Measurements from ENCODE around the gene ZNF532.
"Not testable (repeated sequence)": the region's sequence is repeated elsewhere in the genome, so short reads cannot be mapped to it uniquely, and the experiment has no call there.

The ZNF532 gene

GRCh38 chr18:58848685-58849084 lies 16.0 kb upstream of the ZNF532 start:
- DNase-seq: no peak

- DNase-seq: no peak
These were observed 13.7 kb upstream of the ZNF532 start for GRCh38 chr18:58850786-58851469.

GRCh38 chr18:58851856-58852255 lies 12.8 kb upstream of the ZNF532 start:
- DNase-seq: no peak

GRCh38 chr18:58852629-58853028 lies 12.0 kb upstream of the ZNF532 start:
- no peak for DNase-seq

DNA sequence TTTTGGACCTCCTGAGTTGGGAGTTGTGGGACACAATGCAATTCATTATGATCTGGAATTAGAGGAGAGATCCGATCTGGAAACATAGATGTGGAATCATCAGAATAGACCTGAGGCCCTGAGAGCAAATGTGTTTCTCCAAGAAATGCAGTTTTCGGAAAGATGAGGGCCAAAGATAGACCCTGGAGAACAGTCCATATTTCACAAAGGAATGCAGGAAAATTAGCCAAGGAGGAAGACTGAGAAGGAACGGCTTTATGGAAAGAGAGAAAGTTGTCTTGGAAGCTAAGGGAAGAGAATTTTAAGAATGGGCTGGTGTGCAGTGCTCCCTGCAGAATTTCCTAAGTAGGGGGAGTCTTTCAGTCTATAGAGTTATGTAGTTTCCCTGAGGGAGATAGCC lies 11.1 kb upstream of the ZNF532 start:
- no peak for DNase-seq

DNA sequence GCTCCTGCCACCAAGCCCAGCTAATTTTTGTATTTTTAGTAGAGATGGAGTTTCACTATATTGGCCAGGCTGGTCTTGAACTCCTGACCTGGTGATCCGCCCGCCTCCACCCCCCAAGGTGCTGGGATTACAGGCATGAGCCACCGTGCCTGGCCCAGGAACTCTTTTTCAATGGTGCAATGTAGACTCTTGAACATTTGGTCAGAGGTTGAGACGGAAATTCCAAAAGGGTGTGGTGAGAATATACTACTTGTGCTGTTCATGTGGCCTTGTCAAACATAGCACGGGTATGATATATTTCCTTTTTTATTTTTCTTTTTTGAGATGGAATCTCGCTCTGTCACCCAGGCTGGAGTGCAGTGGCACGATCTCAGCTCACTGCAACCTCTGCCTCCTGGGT lies 9.2 kb upstream of the ZNF532 start:
- not testable (repeated sequence) for DNase-seq

DNA sequence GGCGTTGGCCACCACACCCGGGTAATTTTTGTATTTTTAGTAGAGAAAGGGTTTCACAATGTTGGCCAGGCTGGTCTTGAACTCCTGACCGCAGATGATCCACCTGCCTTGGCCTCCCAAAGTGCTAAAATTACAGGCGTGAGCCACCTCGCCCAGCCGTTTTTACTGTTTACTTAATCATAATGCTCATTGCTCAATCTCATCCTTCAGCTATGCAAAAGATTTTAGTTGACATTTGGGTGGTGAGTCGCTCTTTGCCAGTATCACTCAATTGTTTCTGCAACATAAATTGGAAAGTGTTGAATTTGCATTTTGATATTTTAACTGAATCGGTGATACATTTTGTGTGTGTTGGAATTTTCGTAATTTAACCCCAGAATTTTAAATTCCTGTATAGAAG lies 7.8 kb upstream of the ZNF532 start:
- no peak for DNase-seq

DNA sequence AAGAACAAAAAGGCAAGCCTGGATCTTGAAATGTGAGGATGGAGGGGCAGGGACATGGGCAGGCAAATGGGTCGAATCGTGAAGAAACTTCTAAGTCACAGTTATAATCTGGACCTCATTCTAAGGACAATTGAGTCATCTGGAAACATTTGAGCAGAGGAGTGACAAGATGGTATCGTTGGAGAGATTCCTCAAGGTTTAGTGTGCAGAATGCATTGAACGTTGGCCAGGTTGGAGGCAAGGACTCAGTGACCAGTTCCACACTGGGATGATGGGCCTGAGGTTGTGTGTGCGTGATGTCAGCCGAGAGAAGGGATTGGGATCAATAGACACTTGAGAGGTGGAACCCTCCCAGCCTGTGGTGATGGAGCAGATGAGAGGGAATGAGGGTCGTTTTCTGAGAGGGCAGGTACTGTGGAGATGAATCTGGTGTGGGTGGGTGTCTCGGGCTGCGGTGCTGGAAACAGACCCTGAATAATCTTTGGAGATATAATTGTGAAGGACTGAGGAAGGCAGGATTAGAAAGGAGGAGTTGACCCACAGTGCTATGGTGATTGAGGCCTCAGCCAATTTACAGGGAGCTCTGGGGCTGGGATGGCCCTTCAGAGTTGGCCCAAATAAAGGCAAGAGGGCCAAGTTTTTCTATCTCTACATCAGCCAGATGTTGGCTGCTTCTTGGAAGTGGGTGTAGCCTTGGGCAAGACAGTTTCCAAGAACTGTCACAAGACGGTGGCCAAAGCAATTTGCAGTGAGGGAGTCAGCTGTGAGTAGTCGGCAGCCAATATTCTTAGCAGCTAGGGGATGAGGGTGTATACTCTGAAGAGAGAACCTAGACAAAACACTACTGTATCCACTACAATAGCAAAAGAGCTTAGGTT lies 5.8 kb upstream of the ZNF532 start:
- no peak for DNase-seq

DNA sequence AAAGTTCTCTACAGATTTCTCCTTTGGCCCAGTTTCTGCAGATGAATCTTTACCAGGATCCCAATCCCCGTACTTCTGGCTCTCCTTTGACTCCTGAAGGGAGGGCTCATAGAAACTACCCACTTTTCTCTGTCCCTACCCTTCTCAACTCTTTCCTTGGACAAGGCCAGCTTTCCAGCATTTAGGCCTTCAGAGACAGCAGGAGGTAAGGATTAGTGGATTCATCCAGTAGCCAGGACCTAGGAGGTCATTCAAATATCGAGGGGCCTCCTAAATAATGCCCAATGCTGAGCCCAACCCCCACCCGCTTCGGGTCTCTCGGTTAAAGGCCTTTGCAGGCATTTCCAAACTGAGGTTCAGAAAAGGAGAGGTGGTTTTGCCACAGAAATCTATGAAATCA lies 4.8 kb upstream of the ZNF532 start:
- DNase-seq: no peak

DNA sequence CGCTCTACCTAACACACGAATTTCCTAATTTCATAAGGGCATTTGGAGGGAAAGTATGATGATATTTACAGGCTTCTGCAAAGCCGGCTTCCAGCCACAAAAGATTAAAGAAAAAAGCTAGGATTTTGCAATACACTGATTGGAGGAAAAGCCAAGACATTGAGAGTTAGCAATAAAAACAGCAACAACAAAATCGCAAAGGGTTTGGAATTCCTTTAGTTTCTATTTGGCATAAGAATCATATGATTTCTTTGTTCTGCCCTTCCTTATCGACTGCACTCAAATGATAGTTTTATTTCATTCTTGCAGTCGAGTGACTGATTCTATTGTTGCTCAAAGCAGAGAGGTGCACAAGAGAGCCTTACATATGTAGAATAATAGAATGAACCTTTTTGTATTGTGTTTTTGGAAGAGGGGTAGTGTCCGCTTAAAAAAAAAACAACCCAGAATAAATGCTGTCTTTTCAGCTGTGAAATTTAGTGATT lies 3.9 kb upstream of the ZNF532 start:
- DNase-seq: no peak

DNA sequence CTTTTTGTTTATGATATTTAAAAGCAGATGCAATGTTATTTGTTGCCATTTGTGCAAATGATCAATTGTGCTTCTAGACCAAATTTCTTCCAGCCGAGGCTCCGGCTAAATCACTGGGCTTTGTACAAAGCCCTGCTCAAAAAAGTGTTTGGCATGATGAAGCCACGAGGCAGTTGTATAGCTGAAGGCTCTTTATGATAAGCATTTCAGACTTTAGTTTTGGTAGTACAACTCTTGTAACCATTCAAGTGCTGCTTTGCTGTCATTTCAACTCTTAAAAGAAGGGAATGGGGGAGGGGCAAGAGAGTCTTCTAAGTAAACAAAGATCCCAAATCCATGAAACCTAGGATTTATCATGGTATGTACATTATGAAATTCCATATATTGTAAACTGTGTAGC lies 3.3 kb upstream of the ZNF532 start:
- no peak for DNase-seq

GRCh38 chr18:58861861-58862301 lies 2.8 kb upstream of the ZNF532 start:
- no peak for DNase-seq

GRCh38 chr18:58862356-58862755 lies 2.3 kb upstream of the ZNF532 start:
- DNase-seq: no peak

DNA sequence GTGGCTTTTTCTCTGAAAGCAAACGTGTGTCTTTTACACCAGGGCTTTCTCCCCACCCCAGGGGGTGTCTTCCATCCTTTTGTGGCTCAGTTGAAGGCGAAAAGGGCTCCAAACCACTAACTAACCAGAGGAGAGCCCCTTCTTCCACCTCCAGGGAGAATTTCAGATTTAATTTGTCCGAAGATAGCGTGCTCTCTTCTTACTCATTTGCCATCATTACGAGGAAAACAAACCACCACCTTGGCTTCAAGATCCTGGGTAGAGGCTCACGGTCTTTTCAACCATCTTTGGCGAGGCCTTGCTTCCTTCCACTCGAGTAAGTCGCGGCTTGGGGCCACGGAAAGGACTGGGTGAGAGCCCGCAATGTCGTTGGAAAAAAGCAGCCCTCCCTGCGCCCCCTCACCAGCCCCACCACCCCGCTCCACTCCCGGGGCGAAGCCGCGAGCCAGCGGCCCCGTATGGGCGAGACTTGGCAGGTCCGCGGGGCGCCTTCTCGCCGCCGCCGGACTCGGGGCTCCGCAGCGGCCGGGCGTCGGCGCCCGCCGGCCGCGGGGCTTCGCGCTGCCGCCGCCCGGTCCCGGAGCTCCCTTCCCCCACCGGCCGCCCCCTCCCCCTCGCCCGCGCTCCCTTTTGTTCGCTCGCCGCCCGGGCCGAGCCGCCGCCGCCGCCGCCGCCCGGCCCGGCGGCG lies 1.7 kb upstream of the ZNF532 start:
- DNase-seq: peak; percentile 95

- no peak for DNase-seq
These were observed 1.0 kb upstream of the ZNF532 start for GRCh38 chr18:58863539-58864145.

GRCh38 chr18:58865033-58865590 lies 435 bp downstream of the ZNF532 start:
- no peak for DNase-seq

- no peak for DNase-seq
These were observed 1.0 kb downstream of the ZNF532 start for GRCh38 chr18:58865701-58866065.

DNA sequence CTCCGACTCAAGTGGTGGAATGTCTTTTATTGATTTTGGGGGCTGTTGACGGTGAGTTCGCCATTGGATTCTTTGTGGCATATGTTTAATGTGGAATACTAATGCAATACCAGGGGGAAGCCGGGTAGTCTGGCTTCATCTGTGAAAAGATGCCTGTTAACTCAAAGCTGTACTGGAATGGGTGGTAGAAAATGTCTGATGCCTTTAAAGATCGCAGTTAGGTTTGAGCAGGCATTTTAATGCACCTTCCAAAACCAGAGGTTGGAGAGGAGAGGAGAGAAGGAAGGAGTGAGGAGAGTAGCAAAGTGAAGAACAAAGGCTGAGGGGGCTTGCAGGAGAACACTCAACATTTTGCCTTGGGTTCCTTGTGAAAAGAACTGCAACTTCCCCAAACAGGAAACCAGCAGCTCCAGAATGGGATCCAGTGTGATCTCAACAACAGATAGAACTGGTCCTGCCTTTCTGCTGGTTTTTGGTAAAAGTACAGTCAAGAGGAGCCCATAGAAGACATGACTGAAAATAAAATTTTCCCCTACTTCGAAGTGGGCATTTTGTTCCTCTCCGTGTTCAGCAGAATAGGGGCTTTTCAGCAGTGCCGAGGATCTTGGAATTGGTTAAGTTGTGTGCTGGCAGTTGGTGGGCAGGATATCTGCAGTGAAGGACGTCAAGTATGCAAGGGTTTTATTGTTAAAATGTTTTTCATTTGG lies 1.5 kb downstream of the ZNF532 start:
- DNase-seq: no peak

DNA sequence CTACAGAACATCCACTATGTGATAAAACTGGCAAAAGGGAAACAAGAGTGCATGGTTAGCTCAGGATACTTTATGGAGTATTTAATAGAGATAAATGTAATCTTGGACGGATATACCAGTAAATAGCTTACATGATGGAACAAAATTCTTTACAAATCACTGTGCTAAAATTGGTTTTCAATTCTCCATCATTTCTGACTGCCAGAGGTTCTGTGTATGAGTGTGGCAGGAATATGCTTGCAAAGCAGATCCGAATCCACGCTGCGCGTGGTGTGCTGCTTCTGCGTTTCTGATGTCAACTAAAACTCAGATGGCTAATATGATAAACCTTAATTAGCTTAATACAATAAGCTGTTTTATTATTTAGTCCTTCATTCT lies 2.1 kb downstream of the ZNF532 start:
- DNase-seq: no peak

DNA sequence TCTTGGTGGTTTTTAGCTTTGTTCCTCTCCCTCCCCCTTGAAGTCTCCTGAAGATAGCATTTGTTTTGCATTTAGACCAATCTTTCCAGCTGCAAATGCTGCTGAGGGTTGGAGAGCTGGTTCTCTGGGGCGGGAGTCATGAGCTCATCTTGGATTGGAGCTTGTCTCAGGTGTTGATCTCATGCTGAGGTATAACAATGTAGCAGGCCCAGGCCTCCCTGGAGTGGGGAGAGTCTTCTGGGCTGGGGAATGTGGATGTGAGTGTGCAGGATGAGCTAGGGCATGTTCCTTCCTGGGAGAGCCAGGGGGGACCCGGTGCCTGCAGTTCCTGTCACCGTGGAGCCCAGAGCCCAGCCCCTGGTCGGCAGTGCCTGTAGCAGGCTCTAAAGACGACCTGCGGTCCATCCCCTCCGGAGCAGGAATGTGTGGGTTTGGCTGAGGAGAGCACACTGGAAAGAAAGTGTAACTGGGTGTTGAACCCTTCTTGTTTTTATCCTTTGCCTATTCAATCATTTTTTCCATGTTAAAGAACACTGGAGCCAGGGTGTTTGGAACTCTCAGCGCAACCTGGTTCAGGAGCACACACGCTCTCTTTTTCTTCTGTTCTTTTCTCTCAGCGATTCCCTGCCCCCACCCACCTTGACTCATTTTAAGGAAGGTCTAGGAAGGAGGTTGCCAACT lies 2.7 kb downstream of the ZNF532 start:
- DNase-seq: no peak

DNA sequence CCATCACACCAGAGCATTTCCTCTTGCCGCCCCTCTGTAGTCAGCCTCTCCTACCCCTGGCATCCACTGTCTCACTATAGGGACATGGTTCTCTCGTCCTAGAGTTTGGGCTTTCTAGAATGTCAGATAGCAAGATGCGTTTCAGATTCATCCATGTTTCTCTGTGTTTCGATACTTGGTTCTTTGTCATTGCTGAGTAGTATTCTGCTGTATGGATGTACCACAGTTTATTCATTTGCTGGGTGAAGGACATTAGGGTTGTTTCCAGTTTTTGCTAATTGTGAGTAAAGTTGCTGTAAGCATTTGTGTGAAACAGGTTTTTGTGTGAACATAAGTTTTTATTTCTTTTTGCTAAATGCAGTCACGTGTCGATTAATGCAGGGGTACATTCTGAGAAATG lies 3.8 kb downstream of the ZNF532 start:
- DNase-seq: no peak

GRCh38 chr18:58870130-58870529 lies 5.5 kb downstream of the ZNF532 start:
- no peak for DNase-seq

All from NCI-H1417 treated with DMSO at 0.1 percent for 48 hours (cell line).